MM.1S (cell line): ENCODE results near the gene CHCHD3.

Experiments used
- CTCF ChIP-seq: fragments of 300-600 bp; sonication (generic); IDR thresholded peaks from 2 replicates; pipeline ENCODE4 v1.5.1; 2016; ENCODE audit warnings: antibody characterized with exemption, low read length, mixed read lengths
- EZH2 ChIP-seq: fragments of 300-600 bp; sonication (generic); optimal IDR thresholded peaks from 2 replicates; pipeline ENCODE3; 2017; ENCODE audit warnings: low read depth, mild to moderate bottlenecking, antibody characterized with exemption, low read length, mixed read lengths

GRCh38 chr7:132858251-132858650 lies 223.6 kb downstream of the CHCHD3 start:
- no peak for TF ChIP-seq CTCF
- TF ChIP-seq EZH2: no peak
